Bronchial epithelial cell (primary cell): ENCODE measurements around the gene BRMS1L. TPM values are rescaled to one million over a fixed set of nuclear protein-coding genes. Genes with fewer than 3 reads are reported as not detected.

ENCODE experiments used
- DNase-seq: peaks from one replicate; pipeline ENCODE4 v3.0.0-alpha.2; 2010; ENCODE audit warnings: low read depth
- FAIRE-seq: peaks from 2 replicates; lab custom pipeline; 2011; peaks lifted over from hg19 to GRCh38; lab: Jason Lieb, UNC
- H3K27me3 ChIP-seq: 2 replicates; pipeline ENCODE4 v1.5.1; 2011; ENCODE audit warnings: low read length; ENCODE audit not compliant: control insufficient read depth, insufficient read depth
- H3K36me3 ChIP-seq: 2 replicates; pipeline ENCODE4 v1.5.1; 2011; ENCODE audit warnings: low read length; ENCODE audit not compliant: control insufficient read depth, insufficient read depth
- H3K4me3 ChIP-seq: 2 replicates; pipeline ENCODE4 v1.5.1; 2011; ENCODE audit warnings: mild to moderate bottlenecking, low read depth, low read length, control low read depth
- CTCF ChIP-seq: IDR thresholded peaks from 2 replicates; pipeline ENCODE4 v1.5.1; 2011; ENCODE audit warnings: mild to moderate bottlenecking, moderate library complexity, low read length, control low read depth, inconsistent platforms; ENCODE audit not compliant: insufficient read depth, severe bottlenecking
- total RNA-seq: library from RNA; depleted of rRNA; stranded (reverse); fragments of >200 nt; gene quantifications from 2 replicates; pipeline ENCODE4 v1.2.1, GENCODE V29; 2014

Gene BRMS1L
- total RNA-seq, 1 donor from 2014 or later: 3.9 TPM

GRCh38 chr14:35897616-35898111 is 71.5 kb downstream of the BRMS1L start:
- Histone ChIP-seq H3K36me3 (no peaks in the 10 kb centered on the region), H3K27me3 (no peaks in the 10 kb centered on the region), H3K4me3 (no peak overlapping the region)
- FAIRE-seq (no peak), DNase-seq (no peak)
- TF ChIP-seq CTCF: no peak

- no peak for TF ChIP-seq CTCF
- Histone ChIP-seq H3K4me3 (no peak overlapping the region), H3K27me3 (no peaks in the 10 kb centered on the region), H3K36me3 (no peaks in the 10 kb centered on the region)
- FAIRE-seq (peak; percentile 18), DNase-seq (no peak)
Observed at GRCh38 chr14:35898217-35898775, 72.2 kb downstream of the BRMS1L start.

GRCh38 chr14:35900741-35901140 is 74.6 kb downstream of the BRMS1L start:
- FAIRE-seq (no peak), DNase-seq (no peak)
- H3K4me3 ChIP-seq: no peak overlapping the region
- no peaks in the 10 kb centered on the region for H3K27me3 ChIP-seq
- TF ChIP-seq CTCF: no peak
- H3K36me3 ChIP-seq: no peaks in the 10 kb centered on the region

GRCh38 chr14:35909665-35910064 is 83.5 kb downstream of the BRMS1L start:
- DNase-seq (no peak), FAIRE-seq (no peak)
- no peak for TF ChIP-seq CTCF
- Histone ChIP-seq H3K36me3 (no peaks in the 10 kb centered on the region), H3K27me3 (no peaks in the 10 kb centered on the region), H3K4me3 (no peak overlapping the region)

GRCh38 chr14:35910191-35910590 is 84.1 kb downstream of the BRMS1L start:
- no peak for FAIRE-seq

More at GRCh38 chr14:35910191-35910590, 84.1 kb downstream of the BRMS1L start:
- no peak for DNase-seq
- Histone ChIP-seq H3K36me3 (no peaks in the 10 kb centered on the region), H3K27me3 (no peaks in the 10 kb centered on the region), H3K4me3 (no peak overlapping the region)
- TF ChIP-seq CTCF: no peak
